Adrenal gland (tissue), 12 donors: ENCODE data around the gene PTCD2. TPM values are rescaled to one million over a fixed set of nuclear protein-coding genes. Genes with fewer than 3 reads are reported as not detected.
A peak's percentile ranks its signal among the peaks of the same experiment; 100 is the strongest.

Experiments used
- DNase-seq, 7 donors: peaks; one replicate each; pipeline ENCODE4 v3.0.0-alpha.2; 2019 to 2020
- H3K27ac ChIP-seq, 5 donors: fragments of 200-600 bp; sonication (generic) in 4 of 5; 1 replicate in 3 of 5; 2 replicates in 2 of 5; pipeline versions ENCODE4 v1.5.1 to v1.8.0; 2016 to 2020; ENCODE audit warnings: mild to moderate bottlenecking in 1 of 5
- H3K27me3 ChIP-seq: fragments of 200-600 bp; 2 replicates; pipeline ENCODE4 v1.8.0; 2021
- H3K36me3 ChIP-seq, 2 donors: fragments of 200-600 bp; replicated peaks in 1 of 2; 1 replicate in 1 of 2; 2 replicates in 1 of 2; pipeline versions ENCODE4 v1.5.1 to v1.8.0; 2018 to 2022
- H3K4me1 ChIP-seq, 2 donors: fragments of 200-600 bp; replicated peaks in 1 of 2; 1 replicate in 1 of 2; 2 replicates in 1 of 2; pipeline versions ENCODE4 v1.5.1 to v1.8.0; 2018 to 2021
- H3K4me3 ChIP-seq, 4 donors: fragments of 200-600 bp; sonication (generic) in 3 of 4; one replicate each; pipeline ENCODE4 v1.5.1; 2016 to 2018
- H3K9me3 ChIP-seq, 3 donors: fragments of 200-600 bp; sonication (generic) in 1 of 3; replicated peaks in 1 of 3; 1 replicate in 2 of 3; 2 replicates in 1 of 3; pipeline versions ENCODE4 v1.5.1 to v1.8.0; 2016 to 2021
- POLR2A ChIP-seq, 2 donors: fragments of 450-650 bp; IDR thresholded peaks; one replicate each; pipeline ENCODE4 v1.6.1; 2017; ENCODE audit warnings: antibody characterized with exemption in 2 of 2, mild to moderate bottlenecking in 2 of 2, moderate library complexity in 1 of 2
- WGBS, 4 donors: extraction: QIAGEN DNeasy Blood & Tissue Kit in 2 of 4; methylation state at CpG; one replicate each; pipeline versions ENCODE4 v1.1.5 to v1.1.7; 2013 to 2017; 5-methylcytosine and 5-hydroxymethylcytosine counted together
- intact Hi-C, 2 donors: fragments of 100-400 bp; cut with DNase I; formaldehyde crosslinking; loops; one replicate each; pipeline versions ENCODE4 v1.14.1 to v1.15.0; 2022 to 2023
- polyA plus RNA-seq, 3 donors: library from polyadenylated mRNA; stranded (reverse); fragments of 200-250 nt in 2 of 3; fragments of 350-450 nt in 1 of 3; fragmentation: Illumina TruSeq in 1 of 3; extraction: RNeasy Lipid Tissue Mini Kit (QIAGEN cat#74804) in 1 of 3; gene quantifications; one replicate each; pipeline ENCODE4 v1.2.3, GENCODE V29; 2013 to 2014
- total RNA-seq, 9 donors: library from RNA; depleted of rRNA in 4 of 9; stranded (reverse); fragments of >200 nt in 4 of 9; fragments of 120-200 nt in 1 of 9; fragmentation: NEBNext Ultra II Directional in 1 of 9; extraction: Animal tissue kit (Norgen Biotek cat#: 25700) in 1 of 9; gene quantifications; one replicate each; pipeline versions ENCODE4 v1.1.0 to v1.2.4, GENCODE V29; 2013 to 2023
- TF ChIP-seq, protein P1 (sequence below), 6 experiments: fragments of 450-650 bp in 4 of 6; fragments of 200-600 bp in 2 of 6; sonication (generic) in 1 of 6; IDR thresholded peaks; 1 replicate in 5 of 6; 2 replicates in 1 of 6; pipeline versions ENCODE4 v1.5.1 to v1.8.0; 2016 to 2021; ENCODE audit warnings: antibody characterized with exemption in 6 of 6, mild to moderate bottlenecking in 2 of 6, moderate library complexity in 1 of 6
- donor health status: healthy with polysubstance abuse.
- donor health status: Bipolar disorder and iron deficiency.
- donor health status: DM: yes; HTN: yes; CAD: no.
- donor health status: DM: no; HTN: no; CAD: no.
- donor health status: DM: no; HTN: no; CAD: no.
- donor health status: DM: yes; HTN: yes; CAD: no.

PTCD2 gene
- total and polyA plus RNA-seq, 12 donors, result 1.7 to 20.6 (median 14.2) TPM

GRCh38 chr5:72302171-72302570 is 18.0 kb upstream of the PTCD2 start:
- TF ChIP-seq POLR2A (IDR thresholded peaks at IDR 0.05), result no peak
- H3K27ac ChIP-seq, result no peak overlapping the region
- no peak for DNase-seq
- no peaks in the 10 kb centered on the region for H3K9me3 ChIP-seq
- whole genome bisulfite sequencing, 4 donors, result 81 to 92% (median 84%) methylated on average over 3 of the region's 3 CpGs
- H3K27me3 ChIP-seq, result no peaks in the 10 kb centered on the region
- intact Hi-C loops, result loop anchor here (10.0 kb wide), 2 partner anchors 157 to 167 kb away; no protein-coding TSS in a partner anchor
- no peak overlapping the region for H3K4me3 ChIP-seq
- no peaks in the 10 kb centered on the region for H3K36me3 ChIP-seq
- peaks cover 15 to 28% of the 10 kb centered on the region in 2 donors for H3K4me1 ChIP-seq

- 92 to 100% (median 95%) methylated on average over 2 of the region's 2 CpGs for WGBS, 4 donors
- no peaks in the 10 kb centered on the region for H3K9me3 ChIP-seq
- no peaks in the 10 kb centered on the region for H3K36me3 ChIP-seq
- no peaks in the 10 kb centered on the region for H3K27me3 ChIP-seq
- intact Hi-C loops, result loop anchor here (5.0 to 10.0 kb wide), 3 partner anchors 161 to 528 kb away; no protein-coding TSS in a partner anchor
- H3K4me3 ChIP-seq, result no peak overlapping the region
- H3K27ac ChIP-seq, result peak overlapping the region in 4 of 5 donors; percentile 1 to 23 (median 15)
- peaks cover 19 to 24% of the 10 kb centered on the region in 2 donors for H3K4me1 ChIP-seq
- no peak for DNase-seq
- TF ChIP-seq, protein P1, sequence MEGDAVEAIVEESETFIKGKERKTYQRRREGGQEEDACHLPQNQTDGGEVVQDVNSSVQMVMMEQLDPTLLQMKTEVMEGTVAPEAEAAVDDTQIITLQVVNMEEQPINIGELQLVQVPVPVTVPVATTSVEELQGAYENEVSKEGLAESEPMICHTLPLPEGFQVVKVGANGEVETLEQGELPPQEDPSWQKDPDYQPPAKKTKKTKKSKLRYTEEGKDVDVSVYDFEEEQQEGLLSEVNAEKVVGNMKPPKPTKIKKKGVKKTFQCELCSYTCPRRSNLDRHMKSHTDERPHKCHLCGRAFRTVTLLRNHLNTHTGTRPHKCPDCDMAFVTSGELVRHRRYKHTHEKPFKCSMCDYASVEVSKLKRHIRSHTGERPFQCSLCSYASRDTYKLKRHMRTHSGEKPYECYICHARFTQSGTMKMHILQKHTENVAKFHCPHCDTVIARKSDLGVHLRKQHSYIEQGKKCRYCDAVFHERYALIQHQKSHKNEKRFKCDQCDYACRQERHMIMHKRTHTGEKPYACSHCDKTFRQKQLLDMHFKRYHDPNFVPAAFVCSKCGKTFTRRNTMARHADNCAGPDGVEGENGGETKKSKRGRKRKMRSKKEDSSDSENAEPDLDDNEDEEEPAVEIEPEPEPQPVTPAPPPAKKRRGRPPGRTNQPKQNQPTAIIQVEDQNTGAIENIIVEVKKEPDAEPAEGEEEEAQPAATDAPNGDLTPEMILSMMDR (IDR thresholded peaks at IDR 0.05), result no peak
- TF ChIP-seq POLR2A (IDR thresholded peaks at IDR 0.05), result no peak
Observed at GRCh38 chr5:72305194-72306142, 14.7 kb upstream of the PTCD2 start.

DNA sequence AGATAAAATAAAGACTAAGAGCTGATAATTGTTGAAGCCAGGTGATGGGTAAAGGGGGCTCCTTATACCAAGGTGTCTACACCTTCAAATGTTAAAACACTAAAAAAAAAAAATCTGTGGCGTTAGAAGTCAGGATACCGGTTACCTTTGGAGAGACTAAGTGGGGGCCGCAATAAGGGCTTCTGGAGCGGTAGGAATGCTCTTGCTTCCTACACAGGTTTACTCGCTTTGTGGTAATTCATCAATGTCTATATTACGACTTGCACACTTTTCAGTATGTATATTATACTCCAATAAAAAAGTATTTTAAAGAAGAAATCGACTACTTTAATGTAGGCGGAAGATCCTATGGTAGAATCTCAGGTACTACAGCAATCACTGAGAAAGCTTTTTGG is 12.6 kb upstream of the PTCD2 start:
- intact Hi-C loops, result loop anchor here (5.0 to 10.0 kb wide), 3 partner anchors 163 to 530 kb away; no protein-coding TSS in a partner anchor
- WGBS, 4 donors, result 3 to 7% (median 3%) methylated on average over 8 of the region's 8 CpGs
- no peak for TF ChIP-seq POLR2A (IDR thresholded peaks at IDR 0.05)
- TF ChIP-seq, protein P1 (IDR thresholded peaks at IDR 0.05), result no peak
- Histone ChIP-seq H3K27ac (peak overlapping the region; percentile 66 to 96 (median 93)), H3K4me1 (peaks cover 12 to 14% of the 10 kb centered on the region in 2 donors), H3K9me3 (no peaks in the 10 kb centered on the region), H3K27me3 (no peaks in the 10 kb centered on the region), H3K36me3 (peaks cover 0 to 15% of the 10 kb centered on the region in 2 donors), H3K4me3 (peak overlapping the region; percentile 1 to 84 (median 56))
- no peak for DNase-seq

- Histone ChIP-seq H3K4me1 (peaks cover 12 to 14% of the 10 kb centered on the region in 2 donors), H3K9me3 (no peaks in the 10 kb centered on the region), H3K36me3 (peaks cover 0 to 21% of the 10 kb centered on the region in 2 donors), H3K4me3 (peak overlapping the region; percentile 1 to 84 (median 56)), H3K27me3 (no peaks in the 10 kb centered on the region), H3K27ac (peak overlapping the region; percentile 66 to 96 (median 93))
- peak; percentile 97 to 99 (median 99) for DNase-seq
- intact Hi-C loops, result loop anchor here (5.0 to 10.0 kb wide), 3 partner anchors 163 to 531 kb away; no protein-coding TSS in a partner anchor
- TF ChIP-seq POLR2A (IDR thresholded peaks at IDR 0.05), result peak; percentile 93 to 99
- TF ChIP-seq, protein P1 (IDR thresholded peaks at IDR 0.05), result peak; percentile 73 to 96 (median 92)
- WGBS, 4 donors, result 1 to 5% (median 2%) methylated on average over 16 to 76 of the region's 76 CpGs
Observed at GRCh38 chr5:72307968-72308852, 12.0 kb upstream of the PTCD2 start.
